ENCODE measurements around the gene IGFLR1.
A peak's percentile ranks its signal among the peaks of the same experiment; 100 is the strongest.

IGFLR1 gene, protein sequence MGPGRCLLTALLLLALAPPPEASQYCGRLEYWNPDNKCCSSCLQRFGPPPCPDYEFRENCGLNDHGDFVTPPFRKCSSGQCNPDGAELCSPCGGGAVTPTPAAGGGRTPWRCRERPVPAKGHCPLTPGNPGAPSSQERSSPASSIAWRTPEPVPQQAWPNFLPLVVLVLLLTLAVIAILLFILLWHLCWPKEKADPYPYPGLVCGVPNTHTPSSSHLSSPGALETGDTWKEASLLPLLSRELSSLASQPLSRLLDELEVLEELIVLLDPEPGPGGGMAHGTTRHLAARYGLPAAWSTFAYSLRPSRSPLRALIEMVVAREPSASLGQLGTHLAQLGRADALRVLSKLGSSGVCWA

GRCh38 chr19:35742121-35742724 is at the start of gene IGFLR1:
IGFLR1 (minus strand) TSS chr19:35742452; CDS start chr19:35741180, 1,272 bp downstream.
- Histone ChIP-seq H3K9ac (ENCODE audit: low read length) (peak within 1 kb of the TSS; percentile 66), H3K27ac (ENCODE audit: low read length) (peak within 1 kb of the TSS; percentile 90), H2AFZ (ENCODE audit: low read length) (peak within 1 kb of the TSS; percentile 57), H3K9me2 (replicated peaks; ENCODE audit: insufficient read depth, low read length) (no peaks in the 10 kb centered on the region), H3K36me3 (replicated peaks; ENCODE audit: insufficient read depth, low read length) (no peaks in the 10 kb centered on the region), H3K4me3 (ENCODE audit: low read length) (peak within 1 kb of the TSS; percentile 51), H3F3A (ENCODE audit: insufficient read depth, low read length) (peaks cover 27% of the 10 kb centered on the region; the same call in 1 of the 2 replicates), H4K20me1 (ENCODE audit: insufficient read depth, low read length) (no peaks in the 10 kb centered on the region), H3K27me3 (replicated peaks; ENCODE audit: insufficient read depth, low read length) (no peaks in the 10 kb centered on the region), H3K4me2 (ENCODE audit: low read depth, low read length) (peak within 1 kb of the TSS; percentile 87), H3K9me3 (replicated peaks; ENCODE audit: insufficient read depth, low read length) (no peaks in the 10 kb centered on the region), H3K79me2 (ENCODE audit: low read length) (peaks cover 26% of the 10 kb centered on the region), H3K4me1 (ENCODE audit: low read length) (peaks cover 23% of the 10 kb centered on the region)
- TF ChIP-seq EZH2 (optimal IDR thresholded peaks at IDR 0.05; ENCODE audit: low read depth, low read length) (no peak), EZH2phosphoT487 (IDR thresholded peaks at IDR 0.05; ENCODE audit: low read length) (no peak)
- TF ChIP-seq, protein P1, sequence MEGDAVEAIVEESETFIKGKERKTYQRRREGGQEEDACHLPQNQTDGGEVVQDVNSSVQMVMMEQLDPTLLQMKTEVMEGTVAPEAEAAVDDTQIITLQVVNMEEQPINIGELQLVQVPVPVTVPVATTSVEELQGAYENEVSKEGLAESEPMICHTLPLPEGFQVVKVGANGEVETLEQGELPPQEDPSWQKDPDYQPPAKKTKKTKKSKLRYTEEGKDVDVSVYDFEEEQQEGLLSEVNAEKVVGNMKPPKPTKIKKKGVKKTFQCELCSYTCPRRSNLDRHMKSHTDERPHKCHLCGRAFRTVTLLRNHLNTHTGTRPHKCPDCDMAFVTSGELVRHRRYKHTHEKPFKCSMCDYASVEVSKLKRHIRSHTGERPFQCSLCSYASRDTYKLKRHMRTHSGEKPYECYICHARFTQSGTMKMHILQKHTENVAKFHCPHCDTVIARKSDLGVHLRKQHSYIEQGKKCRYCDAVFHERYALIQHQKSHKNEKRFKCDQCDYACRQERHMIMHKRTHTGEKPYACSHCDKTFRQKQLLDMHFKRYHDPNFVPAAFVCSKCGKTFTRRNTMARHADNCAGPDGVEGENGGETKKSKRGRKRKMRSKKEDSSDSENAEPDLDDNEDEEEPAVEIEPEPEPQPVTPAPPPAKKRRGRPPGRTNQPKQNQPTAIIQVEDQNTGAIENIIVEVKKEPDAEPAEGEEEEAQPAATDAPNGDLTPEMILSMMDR (IDR thresholded peaks at IDR 0.05; ENCODE audit: low read length): no peak
- peak; percentile 69 for DNase-seq

- Histone ChIP-seq H3K79me2 (ENCODE audit: low read length) (no peaks in the 10 kb centered on the region), H3K27me3 (replicated peaks; ENCODE audit: insufficient read depth, low read length) (peaks cover 38% of the 10 kb centered on the region), H3K4me2 (ENCODE audit: low read depth, low read length) (no peak overlapping the region), H3F3A (ENCODE audit: insufficient read depth, low read length) (no peaks in the 10 kb centered on the region), H3K9me2 (replicated peaks; ENCODE audit: insufficient read depth, low read length) (no peaks in the 10 kb centered on the region), H3K4me3 (ENCODE audit: low read length) (no peak overlapping the region), H2AFZ (ENCODE audit: low read length) (no peak overlapping the region), H3K9me3 (replicated peaks; ENCODE audit: insufficient read depth, low read length) (no peaks in the 10 kb centered on the region), H4K20me1 (ENCODE audit: insufficient read depth, low read length) (no peaks in the 10 kb centered on the region), H3K9ac (ENCODE audit: low read length) (no peak overlapping the region), H3K36me3 (replicated peaks; ENCODE audit: insufficient read depth, low read length) (no peaks in the 10 kb centered on the region), H3K4me1 (ENCODE audit: low read length) (no peaks in the 10 kb centered on the region), H3K27ac (ENCODE audit: low read length) (no peak overlapping the region)
- TF ChIP-seq EZH2 (optimal IDR thresholded peaks at IDR 0.05; ENCODE audit: low read depth, low read length) (no peak), EZH2phosphoT487 (IDR thresholded peaks at IDR 0.05; ENCODE audit: low read length) (no peak)
- TF ChIP-seq, protein P1 (IDR thresholded peaks at IDR 0.05; ENCODE audit: low read length): no peak
- DNase-seq: no peak
Measured at GRCh38 chr19:35791814-35792279, 49.6 kb upstream of the IGFLR1 start.

DNA sequence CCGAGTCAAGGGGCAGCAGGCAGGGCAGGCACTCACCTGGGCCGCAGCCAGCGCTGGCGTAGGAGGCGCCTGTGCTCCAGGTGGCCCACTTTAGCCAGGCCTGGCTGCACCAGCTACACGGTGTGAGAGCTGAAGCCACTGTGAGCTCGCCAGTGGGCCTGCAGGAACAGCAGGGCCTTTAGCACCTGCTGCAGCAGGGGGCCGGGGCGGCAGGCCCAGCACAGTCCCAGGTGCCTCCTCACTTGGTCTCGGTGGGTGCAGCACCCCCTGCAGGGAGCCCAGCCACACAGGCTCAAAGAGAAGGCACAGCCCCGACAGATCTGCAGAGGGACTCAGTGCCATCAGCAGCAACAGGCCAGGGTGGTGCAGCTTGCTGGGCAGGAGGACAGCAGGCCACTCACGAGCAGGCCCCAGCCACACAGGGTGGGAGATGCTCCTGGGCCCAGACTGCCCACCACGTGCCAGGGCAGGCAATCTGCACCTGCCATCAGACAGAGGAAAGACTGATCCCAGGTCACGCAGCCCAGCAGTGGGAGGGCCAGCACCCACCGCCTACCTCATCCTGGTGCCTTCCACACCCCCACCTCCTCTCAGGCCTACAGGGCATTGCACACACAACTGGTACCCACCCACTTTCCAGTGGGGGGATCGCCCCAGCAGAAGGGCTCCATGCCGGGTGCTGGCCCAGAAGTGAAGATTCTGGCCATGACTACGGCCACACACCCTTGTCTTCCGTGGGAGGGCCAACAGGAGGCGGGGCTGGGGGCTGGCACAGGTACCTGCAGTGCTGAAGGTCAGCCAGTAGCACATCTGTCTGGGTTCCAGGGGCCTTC is 48.9 kb upstream of the IGFLR1 start:
- H3K27ac ChIP-seq (ENCODE audit: low read length): no peak overlapping the region
- no peaks in the 10 kb centered on the region for H3K4me1 ChIP-seq (ENCODE audit: low read length)
- H3K36me3 ChIP-seq (replicated peaks; ENCODE audit: insufficient read depth, low read length): no peaks in the 10 kb centered on the region
- H3K79me2 ChIP-seq (ENCODE audit: low read length): no peaks in the 10 kb centered on the region
- H4K20me1 ChIP-seq (ENCODE audit: insufficient read depth, low read length): no peaks in the 10 kb centered on the region
- no peak overlapping the region for H3K4me2 ChIP-seq (ENCODE audit: low read depth, low read length)
- TF ChIP-seq EZH2 (optimal IDR thresholded peaks at IDR 0.05; ENCODE audit: low read depth, low read length) (no peak), EZH2phosphoT487 (IDR thresholded peaks at IDR 0.05; ENCODE audit: low read length) (no peak)
- TF ChIP-seq, protein P1 (IDR thresholded peaks at IDR 0.05; ENCODE audit: low read length): peak; percentile 9; the same call in 1 of the 2 replicates
- no peak overlapping the region for H3K9ac ChIP-seq (ENCODE audit: low read length)
- H3K4me3 ChIP-seq (ENCODE audit: low read length): no peak overlapping the region
- H3K9me2 ChIP-seq (replicated peaks; ENCODE audit: insufficient read depth, low read length): no peaks in the 10 kb centered on the region
- no peaks in the 10 kb centered on the region for H3K9me3 ChIP-seq (replicated peaks; ENCODE audit: insufficient read depth, low read length)
- no peak for DNase-seq
- H3K27me3 ChIP-seq (replicated peaks; ENCODE audit: insufficient read depth, low read length): peaks cover 32% of the 10 kb centered on the region
- no peak overlapping the region for H2AFZ ChIP-seq (ENCODE audit: low read length)
- H3F3A ChIP-seq (ENCODE audit: insufficient read depth, low read length): no peaks in the 10 kb centered on the region
